Epithelial cell of proximal tubule (primary cell): Measurements from ENCODE around the gene LRP5. TPM values are rescaled to one million over a fixed set of nuclear protein-coding genes. Genes with fewer than 3 reads are reported as not detected.

Source experiments
- DNase-seq: peaks from one replicate; pipeline ENCODE4 v3.0.0-alpha.2; 2011; ENCODE audit warnings: low read depth
- H3K4me3 ChIP-seq: 2 replicates; pipeline ENCODE4 v1.5.1; 2011; ENCODE audit warnings: low read depth, mild to moderate bottlenecking, low read length
- CTCF ChIP-seq: conservative IDR thresholded peaks from 2 replicates; pipeline ENCODE4 v1.5.1; 2012; ENCODE audit warnings: low read depth, mild to moderate bottlenecking, low read length
- total RNA-seq: library from RNA; depleted of rRNA; stranded (reverse); fragments of >200 nt; gene quantifications from 2 replicates; pipeline ENCODE4 v1.2.3, GENCODE V29; 2015

LRP5 gene
- total RNA-seq, 1 donor from 2014 or later: 22.4 TPM

GRCh38 chr11:68312780-68313573, 586 bp downstream of the LRP5 start:
- TF ChIP-seq CTCF: no peak
- peak overlapping the region; percentile 67 for H3K4me3 ChIP-seq
- DNase-seq: no peak

- DNase-seq: no peak
- peak overlapping the region; percentile 67 for H3K4me3 ChIP-seq
- no peak for TF ChIP-seq CTCF
Observed at GRCh38 chr11:68313574-68314202, 1.3 kb downstream of the LRP5 start.

GRCh38 chr11:68314203-68315170, 2.1 kb downstream of the LRP5 start:
- no peak for DNase-seq
- peak overlapping the region; percentile 67 for H3K4me3 ChIP-seq
- no peak for TF ChIP-seq CTCF

GRCh38 chr11:68315171-68315920, 3.0 kb downstream of the LRP5 start:
- TF ChIP-seq CTCF: no peak
- DNase-seq: no peak

GRCh38 chr11:68317147-68317785, 4.9 kb downstream of the LRP5 start:
- TF ChIP-seq CTCF: no peak
- no peak overlapping the region for H3K4me3 ChIP-seq
- DNase-seq: no peak

More at GRCh38 chr11:68315171-68315920, 3.0 kb downstream of the LRP5 start:
- peak overlapping the region; percentile 67 for H3K4me3 ChIP-seq
